CD4-positive, alpha-beta T cell treated with Interleukin-10 for 1 hour (primary cell): Measurements from ENCODE around the gene NMNAT1.
"Not testable (repeated sequence)": the region's sequence is repeated elsewhere in the genome, so short reads cannot be mapped to it uniquely, and the experiment has no call there.

ENCODE experiments used
- DNase-seq: peaks from one replicate; pipeline ENCODE4 v3.0.0-alpha.2; 2020

NMNAT1 gene

GRCh38 chr1:9942939-9943788 is at the start of gene NMNAT1, which contains the start of gene LZIC:
Gene NMNAT1 (plus strand): TSS chr1:9943475. CDS start chr1:9972074, 28,599 bp downstream.
Gene LZIC (minus strand): TSS chr1:9943391. CDS start chr1:9936619, 6,772 bp downstream.
- peak; percentile 93 for DNase-seq

GRCh38 chr1:9894115-9894514 is 49.2 kb upstream of the NMNAT1 start:
- no peak for DNase-seq

DNA sequence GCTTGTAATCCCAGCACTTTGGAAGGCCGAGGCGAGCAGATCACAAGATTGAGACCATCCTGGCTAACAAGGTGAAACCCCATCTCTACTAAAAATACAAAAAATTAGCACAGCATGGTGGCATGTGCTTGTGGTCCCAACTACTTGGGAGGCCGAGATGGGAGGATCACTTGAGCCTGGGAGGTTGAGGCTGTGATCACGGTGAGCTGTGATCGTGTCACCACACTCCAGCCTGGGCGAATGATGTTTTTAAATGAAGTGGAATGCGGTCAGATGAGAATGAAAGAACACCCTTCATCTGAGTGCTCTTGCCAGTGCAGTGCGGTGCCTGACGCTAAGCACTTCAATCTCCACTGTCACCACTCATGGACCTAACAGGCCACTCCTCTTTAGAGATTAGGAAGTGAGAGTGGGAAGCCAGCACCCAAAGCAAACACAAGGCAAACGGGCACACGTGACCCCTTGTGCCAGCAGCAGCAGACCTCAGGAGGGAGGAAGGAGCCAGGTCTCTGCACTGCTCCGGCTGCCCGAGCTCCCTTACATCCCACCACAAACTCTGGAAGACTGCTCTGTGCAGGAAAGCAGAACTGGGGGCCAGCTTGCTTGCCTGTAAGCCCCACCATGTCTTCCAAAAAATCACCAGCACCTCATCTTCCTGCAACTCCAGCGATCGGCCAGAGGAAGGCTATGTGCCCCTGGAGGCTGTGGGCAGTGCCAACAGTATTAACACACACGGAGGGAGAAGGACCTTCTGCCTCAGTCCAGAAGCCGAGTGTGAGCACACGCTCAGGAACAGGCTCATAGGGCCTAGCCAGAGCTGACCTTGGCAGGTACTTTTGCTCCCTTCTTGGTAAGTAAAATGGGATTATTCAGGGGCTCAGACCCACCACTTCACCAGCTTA is 42.9 kb upstream of the NMNAT1 start:
- peak; percentile 15 for DNase-seq

GRCh38 chr1:9901148-9902059 is 41.9 kb upstream of the NMNAT1 start:
- DNase-seq, result no peak

DNA sequence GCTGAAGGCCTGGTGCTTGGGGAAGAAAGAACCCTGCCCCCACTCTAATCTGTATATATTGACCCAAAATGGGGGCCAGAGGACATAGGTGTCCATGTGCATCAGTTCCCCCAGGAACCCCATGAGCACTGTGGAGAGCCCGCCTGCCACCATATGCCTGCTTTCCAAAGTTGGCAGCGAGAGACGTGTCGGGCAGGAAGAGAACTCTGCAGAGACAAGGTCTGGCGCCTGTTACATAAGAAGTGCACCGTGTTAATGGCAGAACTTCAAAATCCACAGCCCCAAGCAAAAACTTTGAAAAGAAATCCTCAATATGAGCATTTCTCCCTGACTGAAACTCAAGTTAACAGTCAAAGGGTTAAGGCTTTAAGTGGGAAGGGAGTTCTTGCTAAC is 41.2 kb upstream of the NMNAT1 start:
- no peak for DNase-seq

GRCh38 chr1:9903801-9904527 is 39.3 kb upstream of the NMNAT1 start:
- no peak for DNase-seq

DNA sequence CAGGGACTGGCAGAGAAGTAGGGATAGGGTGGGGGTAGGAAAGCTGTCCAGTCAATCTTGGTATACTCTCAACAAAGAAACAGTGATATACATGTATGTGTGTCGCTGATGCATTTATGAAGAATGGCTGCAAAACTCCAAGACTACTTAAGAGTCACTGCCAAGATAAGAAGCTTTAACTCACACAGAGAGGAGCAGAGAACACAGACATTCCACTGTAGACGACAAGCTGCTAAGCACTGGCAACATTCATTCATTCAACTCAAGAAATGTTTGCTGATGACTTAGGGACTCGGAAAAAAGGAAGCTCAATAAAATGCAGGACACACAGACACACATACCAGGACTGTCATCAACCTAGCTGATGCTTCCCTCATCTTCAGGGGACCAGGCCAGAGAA is 38.7 kb upstream of the NMNAT1 start:
- DNase-seq, result no peak

DNA sequence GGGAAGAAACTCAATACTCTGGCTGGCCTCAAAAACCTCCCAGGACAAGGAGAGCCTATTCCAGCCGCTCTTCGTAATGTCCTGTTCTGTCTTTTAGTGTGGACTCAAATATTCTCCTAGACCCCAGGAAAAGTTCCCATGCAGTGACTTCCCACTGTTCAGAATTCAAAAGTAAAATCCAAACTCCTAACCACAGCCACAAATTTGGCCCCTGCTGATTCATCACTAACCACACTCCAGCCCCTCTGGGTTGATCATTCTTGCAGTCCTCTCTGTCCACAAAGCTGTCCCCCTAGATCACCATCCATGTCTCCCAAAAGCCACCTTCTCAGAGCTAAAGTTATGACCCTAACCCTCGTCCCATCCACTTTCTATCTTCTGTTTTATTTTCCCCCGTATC is 38.3 kb upstream of the NMNAT1 start:
- no peak for DNase-seq

DNA sequence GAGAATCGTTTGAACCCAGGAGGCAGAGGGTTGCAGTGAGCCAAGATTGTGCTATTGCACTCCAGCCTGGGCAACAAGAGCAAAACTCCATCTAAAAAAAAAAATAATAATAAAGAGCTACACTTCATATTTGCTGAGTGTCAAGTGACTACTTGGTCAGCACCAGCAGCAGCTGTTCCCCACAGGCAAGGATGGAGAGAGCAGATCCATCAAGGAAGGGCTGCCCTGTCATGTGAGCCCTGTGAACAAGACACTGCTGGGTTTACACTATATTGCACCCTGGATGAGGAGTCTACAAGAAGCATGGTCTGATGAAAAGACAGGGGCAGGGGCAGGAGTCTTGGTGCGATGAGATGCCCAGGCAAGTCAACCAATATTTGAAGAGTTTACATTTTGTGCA is 36.8 kb upstream of the NMNAT1 start:
- no peak for DNase-seq

GRCh38 chr1:9907441-9907840 is 35.8 kb upstream of the NMNAT1 start:
- no peak for DNase-seq

GRCh38 chr1:9908871-9909233 is 34.4 kb upstream of the NMNAT1 start:
- DNase-seq, result no peak

DNA sequence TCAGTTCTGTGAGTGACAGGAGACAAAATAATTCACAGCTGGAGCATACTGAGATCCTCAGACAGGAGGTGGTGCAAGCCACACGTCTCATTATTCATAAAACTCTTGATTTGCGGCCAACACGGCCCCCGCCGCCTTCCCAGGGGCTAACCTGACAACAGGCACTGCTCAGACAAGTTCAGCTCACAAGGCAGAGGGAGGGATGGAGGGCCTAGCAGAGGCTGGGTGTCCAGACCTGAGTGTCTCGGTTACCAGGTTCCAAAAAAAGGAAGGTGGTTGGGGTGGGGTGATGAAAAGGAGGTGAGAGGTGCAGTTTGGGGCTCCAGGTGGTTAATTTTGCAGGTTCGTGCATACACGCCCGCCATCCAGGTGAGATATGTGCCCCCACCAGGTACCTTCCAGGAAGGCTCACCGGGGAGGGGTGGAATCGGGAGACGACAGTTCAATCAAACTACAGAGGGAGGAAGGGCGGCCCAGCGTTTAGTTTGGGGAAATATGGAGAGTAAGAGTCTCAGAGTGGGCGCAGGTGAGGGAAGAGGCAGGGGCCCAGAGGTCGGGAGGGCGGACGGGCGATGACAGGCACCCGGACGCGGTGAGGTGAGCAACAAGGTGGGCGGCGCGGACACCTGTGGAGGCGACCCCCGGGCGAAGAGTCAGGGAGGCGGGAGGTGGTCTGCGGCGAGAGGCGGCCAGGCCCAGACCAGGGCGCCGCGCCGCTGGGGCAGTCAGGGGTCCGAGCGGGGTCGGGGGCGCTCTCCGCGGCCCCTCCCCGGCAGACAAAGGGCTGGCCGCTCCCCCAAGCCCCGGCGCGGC is 33.8 kb upstream of the NMNAT1 start:
- DNase-seq, result peak; percentile 9

DNA sequence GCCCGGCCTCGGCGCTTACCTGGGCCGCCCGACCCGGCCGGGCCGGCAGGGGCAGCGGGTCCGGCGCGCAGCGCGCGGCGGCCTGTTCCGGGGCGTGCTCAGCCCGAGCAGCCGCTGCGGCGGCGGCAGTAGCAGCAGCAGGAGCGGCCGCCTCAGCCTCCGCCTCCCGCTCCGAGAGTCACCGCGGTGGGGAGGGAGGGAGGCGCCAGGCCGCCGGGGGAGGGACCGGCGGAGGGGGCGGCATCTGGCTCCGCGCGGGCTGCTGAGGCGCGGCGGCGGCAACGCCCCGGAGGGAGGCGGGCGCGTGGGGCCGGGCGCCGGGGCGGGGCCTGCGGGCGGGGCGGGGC is 33.2 kb upstream of the NMNAT1 start, which contains the start of gene CTNNBIP1:
Gene CTNNBIP1 (minus strand): TSS at position 194 of the 347 bp plus-strand sequence. CDS start 38,205 bp downstream, outside the sequence.
- no peak for DNase-seq

DNA sequence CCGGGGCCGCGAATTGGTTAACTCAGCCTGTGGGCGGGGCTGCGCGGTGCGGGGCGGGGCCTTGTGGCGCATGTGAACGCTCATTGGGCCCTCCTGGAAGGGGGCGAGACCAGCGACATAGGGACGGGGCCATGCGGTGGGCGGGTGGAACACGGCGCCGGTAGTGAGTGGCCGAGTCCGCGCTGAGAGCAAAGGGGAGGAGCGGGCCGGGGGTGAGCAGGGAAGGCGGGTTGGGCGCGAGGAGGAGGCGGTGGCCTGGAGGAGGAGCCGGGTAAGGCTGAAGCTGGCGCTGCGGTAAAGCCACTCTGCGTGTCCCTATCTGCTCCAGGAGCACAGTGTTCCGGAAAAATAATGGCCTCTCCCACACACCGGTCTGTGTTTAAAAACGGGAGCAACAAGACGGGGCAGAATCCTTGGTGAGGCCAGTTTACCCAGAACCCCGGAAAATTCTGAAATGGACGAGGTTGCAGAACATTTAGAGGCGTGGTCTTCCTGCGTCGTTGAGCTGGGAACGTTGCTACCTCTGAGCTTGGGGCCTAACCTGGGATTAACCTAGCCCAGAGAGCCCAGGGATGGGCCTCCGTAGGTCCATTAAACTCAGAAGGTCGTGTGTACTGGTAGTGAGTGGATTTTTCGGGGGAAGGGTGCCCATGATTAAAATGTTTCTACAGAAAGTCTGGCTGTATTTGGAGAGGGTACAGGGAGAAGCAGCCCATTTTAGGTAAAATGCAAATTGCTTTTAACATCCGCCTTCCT is 32.7 kb upstream of the NMNAT1 start:
- DNase-seq, result peak; percentile 100

- no peak for DNase-seq
These were observed 30.9 kb upstream of the NMNAT1 start for GRCh38 chr1:9912264-9912936.

- no peak for DNase-seq
These were observed 28.7 kb upstream of the NMNAT1 start for GRCh38 chr1:9914610-9914937.

- DNase-seq, result no peak
These were observed 26.8 kb upstream of the NMNAT1 start for GRCh38 chr1:9916452-9916851.

DNA sequence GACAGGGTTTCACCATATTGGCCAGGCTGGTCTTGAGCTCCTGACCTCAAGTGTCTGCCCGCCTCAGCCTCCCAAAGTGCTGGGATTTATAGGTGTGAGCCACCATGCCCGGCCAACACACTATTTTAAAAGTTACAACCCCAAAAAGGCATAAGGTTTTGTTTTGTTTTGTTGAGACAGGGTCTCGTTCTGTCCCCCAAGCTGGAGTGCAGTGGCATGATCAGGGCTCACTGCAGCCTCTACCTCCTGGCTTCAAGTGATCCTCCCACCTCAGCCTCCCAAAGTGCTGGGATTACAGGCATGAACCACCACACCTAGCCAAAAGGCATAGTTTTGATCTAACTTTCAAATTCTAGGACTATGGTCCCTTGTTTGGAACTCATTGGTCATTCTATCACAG is 25.8 kb upstream of the NMNAT1 start:
- DNase-seq, result not testable (repeated sequence)

DNA sequence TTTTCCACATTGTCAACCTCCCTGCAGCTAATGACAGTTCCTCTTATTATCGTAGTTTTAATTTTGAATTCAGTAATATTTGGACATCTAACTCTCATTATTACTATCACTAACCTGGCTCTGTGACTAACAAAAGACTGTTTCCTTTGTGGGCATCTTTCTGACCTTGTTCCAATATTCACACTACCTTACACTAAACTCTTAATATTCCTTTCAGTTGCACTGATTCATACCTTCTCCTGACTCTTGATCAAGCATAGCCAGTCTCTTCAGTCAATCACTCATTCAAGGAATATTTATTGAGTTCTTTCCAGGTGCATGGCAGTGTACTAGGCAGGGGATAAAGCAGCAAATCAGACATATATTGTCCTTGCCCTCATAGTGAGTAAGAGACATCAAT is 25.4 kb upstream of the NMNAT1 start:
- DNase-seq, result no peak

- DNase-seq, result no peak
These were observed 22.7 kb upstream of the NMNAT1 start for GRCh38 chr1:9920606-9921005.
